Gastroesophageal sphincter (tissue), 3 donors: Measurements from ENCODE around the gene METTL17.
"Not testable (repeated sequence)": the region's sequence is repeated elsewhere in the genome, so short reads cannot be mapped to it uniquely, and the experiment has no call there.

Experiments
- POLR2A ChIP-seq, 2 donors: fragments of 450-650 bp; IDR thresholded peaks; one replicate each; pipeline ENCODE4 v1.6.1; 2017; ENCODE audit warnings: antibody characterized with exemption in 2 of 2, mild to moderate bottlenecking in 2 of 2, moderate library complexity in 1 of 2
- POLR2AphosphoS5 ChIP-seq: sonication (generic); formaldehyde crosslinking; IDR thresholded peaks from one replicate; pipeline ENCODE4 v1.6.1; 2017; ENCODE audit warnings: antibody characterized with exemption
- TF ChIP-seq, protein P1 (sequence below), 4 experiments: fragments of 200-600 bp in 2 of 4; fragments of 450-650 bp in 2 of 4; sonication (generic) in 1 of 4; IDR thresholded peaks; one replicate each; pipeline ENCODE4 v1.5.1; 2017 to 2019; ENCODE audit warnings: antibody characterized with exemption in 4 of 4, mild to moderate bottlenecking in 2 of 4, moderate library complexity in 2 of 4

- TF ChIP-seq, protein P1, sequence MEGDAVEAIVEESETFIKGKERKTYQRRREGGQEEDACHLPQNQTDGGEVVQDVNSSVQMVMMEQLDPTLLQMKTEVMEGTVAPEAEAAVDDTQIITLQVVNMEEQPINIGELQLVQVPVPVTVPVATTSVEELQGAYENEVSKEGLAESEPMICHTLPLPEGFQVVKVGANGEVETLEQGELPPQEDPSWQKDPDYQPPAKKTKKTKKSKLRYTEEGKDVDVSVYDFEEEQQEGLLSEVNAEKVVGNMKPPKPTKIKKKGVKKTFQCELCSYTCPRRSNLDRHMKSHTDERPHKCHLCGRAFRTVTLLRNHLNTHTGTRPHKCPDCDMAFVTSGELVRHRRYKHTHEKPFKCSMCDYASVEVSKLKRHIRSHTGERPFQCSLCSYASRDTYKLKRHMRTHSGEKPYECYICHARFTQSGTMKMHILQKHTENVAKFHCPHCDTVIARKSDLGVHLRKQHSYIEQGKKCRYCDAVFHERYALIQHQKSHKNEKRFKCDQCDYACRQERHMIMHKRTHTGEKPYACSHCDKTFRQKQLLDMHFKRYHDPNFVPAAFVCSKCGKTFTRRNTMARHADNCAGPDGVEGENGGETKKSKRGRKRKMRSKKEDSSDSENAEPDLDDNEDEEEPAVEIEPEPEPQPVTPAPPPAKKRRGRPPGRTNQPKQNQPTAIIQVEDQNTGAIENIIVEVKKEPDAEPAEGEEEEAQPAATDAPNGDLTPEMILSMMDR (IDR thresholded peaks at IDR 0.05): not testable (repeated sequence)
- not testable (repeated sequence) for TF ChIP-seq POLR2A (IDR thresholded peaks at IDR 0.05); POLR2AphosphoS5
Observed at GRCh38 chr14:20945146-20945545, 44.6 kb upstream of the METTL17 start.
